Activated T-helper 1 cell treated with Interleukin-2 at 50 U/mL for 16 hours (primary cell): ENCODE results near the gene UCKL1.
"Not testable (repeated sequence)": the region's sequence is repeated elsewhere in the genome, so short reads cannot be mapped to it uniquely, and the experiment has no call there.

ENCODE experiments used
- DNase-seq: peaks from one replicate; pipeline ENCODE4 v3.0.0-alpha.2; 2020; ENCODE audit warnings: low read depth

UCKL1 gene

GRCh38 chr20:63942969-63943807 is 13.0 kb downstream of the UCKL1 start:
- DNase-seq, result no peak

- no peak for DNase-seq
Measured at GRCh38 chr20:63942250-63942951, 13.8 kb downstream of the UCKL1 start.

GRCh38 chr20:63941282-63942081 is 14.7 kb downstream of the UCKL1 start:
- DNase-seq, result peak; percentile 69

GRCh38 chr20:63940472-63941266 is 15.5 kb downstream of the UCKL1 start:
- DNase-seq, result no peak

GRCh38 chr20:63940071-63940471 is 16.1 kb downstream of the UCKL1 start:
- DNase-seq, result no peak

- no peak for DNase-seq
Measured at GRCh38 chr20:63939061-63939935, 16.9 kb downstream of the UCKL1 start.

GRCh38 chr20:63937596-63937995 is 18.6 kb downstream of the UCKL1 start:
- no peak for DNase-seq

GRCh38 chr20:63935447-63935846 is 20.8 kb downstream of the UCKL1 start:
- no peak for DNase-seq

- DNase-seq, result no peak
Measured at GRCh38 chr20:63934271-63935068, 21.7 kb downstream of the UCKL1 start.

- no peak for DNase-seq
Measured at GRCh38 chr20:63933646-63934045, 22.6 kb downstream of the UCKL1 start.

GRCh38 chr20:63932606-63933160 is 23.5 kb downstream of the UCKL1 start:
- no peak for DNase-seq

- DNase-seq, result no peak
Measured at GRCh38 chr20:63931735-63932134, 24.5 kb downstream of the UCKL1 start.

- DNase-seq, result no peak
Measured at GRCh38 chr20:63930971-63931553, 25.2 kb downstream of the UCKL1 start.

- DNase-seq, result not testable (repeated sequence)
Measured at GRCh38 chr20:63929473-63929883, 26.7 kb downstream of the UCKL1 start.

GRCh38 chr20:63929071-63929470 is 27.1 kb downstream of the UCKL1 start:
- DNase-seq, result no peak

GRCh38 chr20:63926298-63926697 is 29.9 kb downstream of the UCKL1 start:
- no peak for DNase-seq

GRCh38 chr20:63924241-63924640 is 32.0 kb downstream of the UCKL1 start:
- no peak for DNase-seq

GRCh38 chr20:63923651-63924050 is 32.6 kb downstream of the UCKL1 start:
- DNase-seq, result no peak

GRCh38 chr20:63920226-63920625 is 36.0 kb downstream of the UCKL1 start:
- DNase-seq, result no peak
